ENCODE measurements around the gene CELF6.
"Not testable (repeated sequence)": the region's sequence is repeated elsewhere in the genome, so short reads cannot be mapped to it uniquely, and the experiment has no call there.

Gene CELF6

DNA sequence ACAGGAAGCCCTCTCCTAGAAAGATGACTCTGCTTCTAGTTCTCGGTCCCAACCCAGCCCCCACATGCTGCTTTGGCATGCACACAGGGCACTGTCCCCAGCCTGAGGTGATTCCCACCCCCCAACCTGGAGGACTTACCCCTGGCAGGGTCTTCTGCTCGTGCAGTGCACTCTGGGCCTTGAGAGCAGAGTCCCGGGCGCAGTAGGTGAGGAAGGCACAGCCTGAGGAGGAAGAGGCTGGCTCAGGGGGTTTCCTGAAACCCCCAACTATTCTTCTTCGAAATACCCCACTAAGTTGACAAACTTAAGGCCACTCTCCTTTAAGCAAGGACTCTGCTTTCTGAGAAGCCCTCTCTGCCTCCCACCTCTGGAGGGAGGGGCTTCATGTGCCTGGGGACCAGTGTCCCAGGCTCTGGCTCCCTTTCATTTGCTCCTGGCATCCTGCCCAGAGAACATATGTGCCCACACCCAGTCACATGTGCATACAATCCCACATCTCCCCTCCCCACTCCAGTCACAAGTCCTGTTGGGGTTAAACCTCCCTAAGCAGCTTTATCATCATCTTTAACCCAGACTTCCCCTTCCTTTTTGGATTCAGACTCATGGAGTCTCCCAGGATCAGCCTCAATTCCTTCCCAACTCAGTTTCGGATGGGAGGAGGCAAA lies 4.1 kb downstream of the CELF6 start:
- DNase-seq (ENCODE audit: low read depth): no peak

DNA sequence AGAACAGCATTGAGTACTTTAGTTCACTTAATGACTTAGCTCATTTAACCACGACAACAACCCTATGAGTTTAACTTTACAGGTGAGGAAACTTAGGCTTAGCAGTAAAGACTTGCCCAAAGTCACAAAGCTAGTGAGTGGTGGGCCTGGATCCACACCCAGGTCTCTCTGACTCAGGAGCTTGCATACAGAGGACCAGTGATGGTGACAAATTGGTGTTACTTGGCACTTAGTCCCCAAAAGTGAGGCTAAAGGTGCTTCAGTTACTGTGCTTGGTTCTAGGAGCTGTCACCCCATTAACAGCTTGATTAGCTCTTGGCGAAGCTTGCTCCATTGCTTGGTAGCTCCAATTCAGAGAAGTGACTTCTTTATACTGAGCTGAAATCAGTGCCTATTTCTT lies 6.1 kb downstream of the CELF6 start:
- no peak for DNase-seq (ENCODE audit: low read depth)

DNA sequence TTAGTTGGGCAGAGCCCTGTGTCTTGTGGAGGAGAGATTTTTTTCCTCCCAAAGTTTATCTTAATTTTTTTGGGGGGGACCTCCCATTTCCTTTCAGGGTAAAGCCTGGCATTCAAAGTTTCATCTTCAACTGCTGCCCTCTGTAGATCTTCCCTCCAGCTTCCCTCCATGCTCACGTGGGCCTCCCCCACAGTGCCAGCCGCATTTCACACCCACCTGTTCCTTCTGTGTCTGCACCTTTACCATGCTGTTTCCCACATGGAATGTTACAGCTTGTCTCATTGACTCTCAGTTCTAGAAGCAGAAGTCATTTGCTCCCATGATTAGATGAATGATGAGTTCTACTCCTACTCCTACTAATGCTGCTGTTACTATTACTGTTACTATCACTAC lies 6.5 kb downstream of the CELF6 start:
- no peak for DNase-seq (ENCODE audit: low read depth)

DNA sequence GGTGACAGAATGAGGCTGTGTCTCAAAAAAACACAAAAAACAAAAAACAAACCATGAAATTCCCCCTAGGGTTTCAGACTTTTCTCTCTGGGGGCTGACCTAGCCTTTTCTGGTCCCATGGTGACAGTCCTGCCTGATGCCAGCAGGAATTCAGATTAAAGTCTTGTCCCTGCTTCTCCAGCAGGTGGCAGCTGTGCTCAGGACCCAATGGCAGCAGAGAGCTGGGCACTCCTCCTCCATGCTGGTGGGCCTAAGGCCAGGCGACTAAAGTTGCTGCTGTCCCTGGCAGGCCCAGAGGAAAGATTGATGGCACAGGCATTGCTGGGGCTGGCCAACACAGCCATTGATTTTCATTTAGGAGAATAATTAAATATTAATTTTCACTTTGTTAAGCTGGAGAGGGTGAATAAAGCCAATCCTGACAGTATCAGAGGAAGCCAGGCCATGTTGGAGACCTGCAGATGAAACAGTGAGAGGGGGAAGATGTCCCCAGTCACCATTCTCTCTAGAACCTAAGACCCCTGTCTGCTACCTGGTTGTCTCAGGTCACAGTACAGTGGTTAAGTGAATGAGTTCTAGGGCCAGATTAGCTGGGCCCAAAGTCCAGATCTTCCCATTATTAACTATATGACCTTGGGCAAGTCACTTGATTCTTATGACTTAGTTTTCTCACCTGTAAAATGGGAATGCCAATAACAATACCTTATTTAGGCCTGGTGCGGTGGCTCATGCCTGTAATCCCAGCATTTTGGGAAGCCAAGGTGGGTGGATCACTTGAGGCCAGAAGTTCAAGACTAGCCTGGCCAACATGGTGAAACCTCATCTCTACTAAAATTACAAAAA lies 7.1 kb downstream of the CELF6 start:
- DNase-seq (ENCODE audit: low read depth): peak; percentile 36

DNA sequence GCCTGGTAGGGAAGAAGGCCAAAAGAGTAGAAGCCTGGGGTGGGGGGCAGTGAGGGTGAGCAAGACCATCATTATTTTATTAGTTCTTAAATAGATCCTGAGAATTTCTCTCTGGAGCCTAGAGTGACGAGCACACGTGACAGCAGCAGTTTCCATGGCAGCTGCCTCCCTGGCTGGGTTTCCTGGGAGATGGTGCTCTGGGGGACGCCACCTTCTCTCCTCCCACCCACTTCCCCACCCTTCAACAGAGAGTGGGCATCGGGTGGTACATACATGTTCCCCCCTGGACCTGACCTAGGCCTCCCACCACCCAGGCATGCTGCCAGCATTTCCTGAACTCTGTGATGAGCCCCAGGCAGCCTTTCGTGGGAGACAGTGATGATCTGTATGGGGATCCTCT lies 12.9 kb downstream of the CELF6 start:
- no peak for DNase-seq (ENCODE audit: low read depth)

DNA sequence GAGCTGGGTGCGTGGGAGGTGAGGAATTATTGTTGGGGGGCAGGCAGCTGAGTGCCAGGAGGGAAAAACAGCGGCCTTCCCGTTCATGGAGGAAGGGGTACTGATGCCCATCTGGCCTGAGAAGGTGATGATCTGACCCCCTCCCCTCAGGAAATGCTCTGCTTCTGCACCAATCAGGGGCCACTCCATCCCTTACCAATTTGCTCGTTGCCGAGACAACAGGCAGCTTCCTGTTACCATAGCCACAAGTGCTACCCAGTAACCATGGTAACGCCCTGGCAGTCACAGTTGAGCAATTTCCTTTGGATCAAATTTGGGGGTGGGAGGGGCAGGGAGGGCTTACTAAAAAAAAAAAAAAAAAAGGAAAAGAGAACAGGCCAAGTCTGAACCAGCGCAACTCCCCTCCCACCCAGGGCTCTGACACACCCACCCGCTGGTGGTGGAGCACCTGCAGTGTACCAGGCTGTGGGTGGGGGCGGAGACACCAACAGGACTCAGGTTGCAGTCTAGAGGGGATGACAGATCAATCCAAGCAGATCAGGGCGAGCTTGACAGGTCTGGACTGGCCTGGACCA lies 13.7 kb downstream of the CELF6 start:
- peak; percentile 6 for DNase-seq (ENCODE audit: low read depth)

DNA sequence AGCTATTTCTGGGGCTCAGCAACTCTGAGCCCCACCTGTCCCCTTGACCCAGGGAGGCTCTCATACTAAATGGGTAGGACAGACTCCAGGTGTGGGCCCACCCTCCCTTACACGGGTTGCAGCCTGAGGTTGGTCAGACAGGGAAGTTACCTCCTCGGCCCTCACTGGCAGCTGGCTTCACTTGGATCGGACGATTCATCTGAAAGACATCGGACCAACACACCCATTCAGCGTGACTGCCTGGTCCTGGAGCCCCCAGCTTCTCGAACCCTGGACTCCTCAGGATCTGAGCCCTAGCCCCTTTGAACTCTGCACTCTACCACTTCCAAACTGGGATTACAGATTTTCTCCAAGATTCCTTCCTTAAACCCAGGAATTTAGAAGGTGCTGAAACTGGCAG lies 15.4 kb downstream of the CELF6 start:
- DNase-seq (ENCODE audit: low read depth): no peak

DNA sequence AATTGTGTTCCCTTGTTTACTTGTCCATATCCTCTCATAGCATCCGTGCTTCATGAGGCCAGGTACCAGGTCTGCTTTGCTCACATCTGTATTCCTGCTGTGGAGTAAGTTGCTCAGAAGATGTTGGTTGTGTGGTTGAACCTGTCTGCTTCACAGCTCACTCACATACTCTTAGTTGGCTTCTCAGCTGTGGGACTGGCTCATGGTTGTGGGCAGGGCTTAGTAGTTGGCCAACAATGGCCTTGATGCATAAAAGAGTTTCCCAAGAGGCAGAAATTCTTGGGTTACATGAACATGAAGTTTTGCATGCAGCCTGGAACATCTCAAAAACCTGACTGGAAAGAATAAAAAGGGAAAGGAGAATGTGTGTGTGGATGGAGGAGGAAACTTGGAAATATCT lies 17.0 kb downstream of the CELF6 start:
- no peak for DNase-seq (ENCODE audit: low read depth)

DNA sequence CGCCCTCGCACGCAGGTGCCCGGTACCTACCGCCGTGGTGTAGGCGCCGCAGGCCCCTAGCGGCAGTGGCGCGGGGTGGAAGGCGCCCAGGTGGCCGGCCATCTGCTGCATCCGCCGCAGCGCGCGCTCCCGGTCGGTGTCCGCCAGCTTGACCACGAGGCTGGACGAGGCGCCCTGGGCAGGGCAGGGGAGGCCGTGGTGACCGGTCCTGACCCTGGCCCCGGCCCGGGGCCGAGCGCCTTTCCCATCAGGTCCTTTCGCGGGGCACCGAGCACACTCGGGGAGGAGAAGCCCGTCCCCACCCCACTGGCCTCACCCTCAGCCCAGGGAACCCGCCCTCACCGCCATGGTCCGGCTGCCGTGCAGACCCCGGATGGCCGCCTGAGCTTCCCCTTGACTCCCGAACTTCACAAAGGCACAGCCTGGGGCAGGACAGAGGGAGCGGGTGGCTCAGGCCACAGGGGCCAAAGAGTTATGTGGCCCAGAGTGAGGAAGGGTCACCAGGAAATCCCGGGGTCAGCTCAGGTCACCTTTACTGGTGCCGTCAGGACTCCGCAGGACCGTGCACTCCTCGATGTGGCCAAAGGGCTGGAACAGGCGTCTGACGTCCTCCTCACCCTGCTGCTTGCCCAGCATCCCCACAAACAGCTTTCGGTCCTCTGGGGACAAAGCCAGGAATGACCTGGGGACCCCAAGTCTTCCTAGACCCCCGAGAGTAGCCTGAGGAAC lies 30.2 kb downstream of the CELF6 start:
- DNase-seq (ENCODE audit: low read depth): no peak

DNA sequence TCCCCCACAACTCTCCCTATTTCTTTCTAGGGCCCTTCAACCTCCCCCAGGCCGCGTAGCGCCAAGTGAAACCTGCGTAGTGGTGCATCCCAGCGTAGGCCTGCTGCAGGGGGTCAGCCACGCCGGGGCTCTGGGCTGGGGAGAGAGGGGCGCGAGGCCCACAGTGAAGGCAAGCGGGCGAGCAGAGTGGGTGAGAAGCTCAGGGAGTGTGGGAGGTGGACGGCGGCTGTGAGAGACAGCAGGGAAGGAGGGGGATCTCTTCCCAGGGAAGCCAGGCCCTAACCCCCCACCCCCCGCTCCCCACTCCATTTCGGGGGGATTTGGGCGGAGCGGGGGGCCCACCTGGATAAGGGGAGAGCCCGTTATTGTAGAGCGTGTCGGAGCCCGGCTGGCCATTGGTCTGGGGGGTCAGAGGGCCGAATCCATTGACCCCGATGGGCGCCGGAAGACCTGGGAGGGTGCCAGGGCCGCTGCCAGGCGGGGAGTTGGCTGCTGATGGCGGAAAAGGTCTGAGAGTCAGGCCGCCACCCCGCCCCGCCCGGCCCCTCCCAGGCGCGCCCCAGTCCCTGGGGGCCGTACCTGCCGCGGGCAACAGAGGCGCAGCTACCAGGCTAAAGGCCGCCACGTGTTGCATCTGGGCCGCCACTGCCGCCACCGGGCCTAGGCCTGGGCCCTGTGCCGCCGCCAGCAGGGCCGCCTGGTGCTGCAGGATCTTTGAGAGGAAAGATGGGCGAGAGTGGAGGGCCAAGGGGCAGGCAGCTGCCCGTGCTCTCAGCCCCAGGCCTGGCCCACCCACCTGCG lies 31.0 kb downstream of the CELF6 start:
- no peak for DNase-seq (ENCODE audit: low read depth)

DNA sequence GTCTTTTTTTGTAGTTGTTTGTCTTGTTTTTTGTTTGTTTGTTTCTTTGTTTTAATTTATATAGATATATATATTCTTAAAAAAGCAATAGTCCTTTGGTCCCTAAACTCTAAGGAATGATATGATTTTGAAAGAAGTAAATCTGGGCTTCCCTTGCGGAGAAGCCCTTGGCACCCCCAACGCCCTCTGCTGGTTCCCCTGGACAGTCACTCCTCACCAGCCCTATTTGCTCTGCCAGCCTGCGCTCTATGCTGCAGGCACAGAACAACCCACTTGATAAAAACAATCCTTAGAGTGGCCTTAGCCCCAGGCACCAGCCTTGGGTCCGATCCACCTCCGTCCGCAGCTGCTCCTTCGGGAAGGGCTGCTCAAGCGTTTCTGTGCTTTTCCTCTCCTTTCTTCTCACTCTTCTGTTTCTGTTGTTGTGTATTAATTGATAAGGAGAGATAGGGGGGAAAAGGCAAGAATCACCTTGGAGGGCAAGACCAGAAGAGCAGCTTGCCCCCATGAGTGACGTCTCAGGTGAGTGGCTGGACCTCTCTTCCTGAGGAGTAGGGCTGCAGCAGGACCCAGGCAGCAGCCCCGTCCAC lies 33.9 kb downstream of the CELF6 start:
- DNase-seq (ENCODE audit: low read depth): peak; percentile 38

DNA sequence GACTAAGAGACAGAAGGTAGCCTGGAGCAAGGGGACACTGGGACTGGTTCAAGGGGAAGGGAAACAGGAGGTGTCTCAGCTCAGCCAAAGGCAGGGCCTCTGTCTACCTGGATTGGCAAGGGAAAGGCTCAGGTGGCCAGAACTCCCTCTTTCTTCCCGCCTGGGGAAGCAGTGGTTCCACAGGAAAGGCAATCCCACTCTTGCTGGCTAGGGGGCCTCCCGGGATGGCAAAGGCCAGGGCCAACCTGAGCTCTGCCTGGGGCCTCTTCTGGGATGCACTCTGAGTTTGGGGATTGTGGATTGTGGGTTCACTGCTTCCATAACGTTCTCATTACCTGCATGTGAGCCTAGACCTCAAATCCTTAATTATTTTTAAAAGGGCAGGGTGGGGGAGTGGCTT lies 34.6 kb downstream of the CELF6 start:
- no peak for DNase-seq (ENCODE audit: low read depth)

DNA sequence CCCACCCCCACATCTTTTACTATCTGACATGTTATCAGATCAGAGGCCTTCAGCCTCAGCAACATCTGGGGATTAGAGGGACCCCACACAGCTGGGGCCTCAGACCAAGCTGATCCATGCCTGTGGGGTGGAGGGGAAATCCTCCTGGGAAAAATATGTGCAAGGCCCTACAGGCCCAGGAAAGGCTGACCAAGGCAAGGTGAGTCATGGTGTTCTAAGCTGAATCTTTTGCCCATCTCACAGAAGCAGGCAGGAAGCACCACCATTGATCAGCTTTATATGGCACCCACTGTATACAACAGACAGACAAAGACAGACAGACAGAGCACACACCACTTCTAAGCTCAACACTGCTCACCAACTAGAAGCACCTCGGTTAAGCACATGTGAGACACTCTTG lies 35.2 kb downstream of the CELF6 start:
- no peak for DNase-seq (ENCODE audit: low read depth)

DNA sequence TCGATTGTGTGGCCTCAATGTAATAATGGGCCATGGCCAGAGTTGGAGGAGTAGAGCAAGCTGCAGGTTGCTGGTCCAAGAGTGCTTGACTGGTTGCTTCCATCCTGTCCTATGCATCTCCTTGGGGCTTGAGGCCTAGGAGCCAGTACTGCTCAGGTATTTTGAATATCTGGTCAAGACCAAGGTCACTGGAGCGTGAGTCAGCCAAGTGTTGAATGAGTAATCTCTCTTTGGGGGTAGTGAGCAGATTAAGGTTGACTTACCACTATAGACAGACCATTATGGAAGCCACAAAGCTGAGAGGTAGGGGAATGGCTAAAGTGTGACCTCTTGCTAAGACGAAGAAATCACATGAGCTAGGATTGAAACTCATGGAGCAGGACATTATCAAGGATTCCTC lies 38.2 kb downstream of the CELF6 start:
- no peak for DNase-seq (ENCODE audit: low read depth)

DNA sequence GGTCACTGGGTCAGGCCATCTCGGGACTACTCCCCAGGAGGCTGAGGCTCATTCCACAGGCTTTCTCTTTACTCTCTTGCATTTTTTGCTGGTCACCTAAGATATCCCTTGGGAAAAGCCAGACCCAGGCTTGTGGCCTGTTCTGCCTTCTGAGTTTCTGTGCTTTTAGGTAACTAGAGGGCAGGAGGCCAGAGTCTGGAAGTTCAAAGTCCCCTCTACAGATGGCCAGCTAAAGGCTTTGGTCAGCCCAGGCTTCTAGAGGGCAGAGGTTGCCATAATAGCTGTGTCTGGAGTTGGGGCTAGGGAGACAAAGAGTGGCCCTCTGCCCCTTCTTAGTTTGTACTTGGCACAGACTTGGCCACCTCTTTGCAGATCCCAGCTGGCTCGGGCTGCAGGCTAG lies 39.2 kb downstream of the CELF6 start:
- no peak for DNase-seq (ENCODE audit: low read depth)

DNA sequence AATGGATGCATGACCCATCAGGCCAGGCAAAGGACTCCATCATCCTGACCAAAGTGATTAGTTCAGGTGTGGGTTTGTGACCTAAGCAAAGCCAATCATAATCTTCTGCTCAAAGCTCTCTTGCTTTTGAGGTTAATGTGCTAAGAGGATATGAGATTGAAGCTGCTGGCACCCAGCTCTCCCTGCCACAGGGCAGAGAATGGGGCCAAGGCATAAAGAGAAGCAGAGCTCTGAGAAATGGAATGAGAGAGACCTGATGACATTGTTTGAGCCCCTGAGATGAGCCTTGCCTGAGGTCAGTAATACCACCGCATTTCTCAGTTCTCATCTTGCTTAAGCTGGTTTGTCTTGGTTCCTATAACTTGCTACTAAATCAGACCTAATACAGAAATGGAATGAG lies 41.2 kb downstream of the CELF6 start:
- DNase-seq (ENCODE audit: low read depth): no peak

DNA sequence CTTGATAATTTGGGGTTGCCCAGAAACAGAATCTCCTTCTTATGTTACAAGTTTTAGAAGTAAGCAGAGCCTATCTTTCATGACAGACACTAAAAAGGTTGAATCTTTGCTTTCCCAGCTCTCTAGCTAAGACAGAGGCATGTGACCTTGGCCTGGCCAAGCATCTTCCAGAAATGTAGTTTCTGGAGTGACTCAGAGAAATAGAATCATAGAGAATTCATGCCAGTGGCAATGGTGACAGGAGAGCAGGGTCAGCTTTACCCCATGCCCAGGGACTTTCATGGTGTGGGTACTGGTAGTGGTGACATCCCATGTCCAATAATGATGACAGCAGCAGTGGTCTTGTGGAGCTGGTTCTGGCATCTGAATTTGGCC lies 43.6 kb downstream of the CELF6 start:
- DNase-seq (ENCODE audit: low read depth): no peak

DNA sequence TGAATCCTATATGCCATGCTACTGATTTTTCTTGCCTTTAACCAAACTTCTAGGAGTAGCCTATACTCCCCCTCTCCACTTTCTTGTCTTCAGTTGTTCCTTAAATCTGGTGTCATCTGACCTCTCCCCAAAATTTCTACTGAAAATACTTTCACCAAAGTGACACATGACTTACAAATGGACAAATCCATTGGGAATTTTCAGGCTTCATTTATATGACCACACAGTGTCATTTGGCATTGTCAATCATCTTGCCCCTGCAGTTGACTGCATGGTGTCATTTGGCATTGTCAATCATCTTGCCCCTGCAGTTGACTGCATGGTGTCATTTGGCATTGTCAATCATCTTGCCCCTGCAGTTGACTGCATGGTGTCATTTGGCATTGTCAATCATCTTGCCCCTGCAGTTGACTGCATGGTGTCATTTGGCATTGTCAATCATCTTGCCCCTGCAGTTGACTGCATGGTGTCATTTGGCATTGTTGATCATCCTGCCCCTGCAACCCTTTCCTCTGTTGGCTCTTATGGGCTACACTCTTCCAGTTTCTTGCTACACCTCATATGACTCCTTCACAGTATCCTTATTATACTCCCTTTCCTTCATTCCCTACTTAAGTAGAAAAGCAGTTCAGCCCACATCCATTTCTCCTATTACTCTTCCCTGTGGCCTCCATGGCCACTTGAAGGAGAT lies 44.2 kb downstream of the CELF6 start:
- not testable (repeated sequence) for DNase-seq (ENCODE audit: low read depth)

DNA sequence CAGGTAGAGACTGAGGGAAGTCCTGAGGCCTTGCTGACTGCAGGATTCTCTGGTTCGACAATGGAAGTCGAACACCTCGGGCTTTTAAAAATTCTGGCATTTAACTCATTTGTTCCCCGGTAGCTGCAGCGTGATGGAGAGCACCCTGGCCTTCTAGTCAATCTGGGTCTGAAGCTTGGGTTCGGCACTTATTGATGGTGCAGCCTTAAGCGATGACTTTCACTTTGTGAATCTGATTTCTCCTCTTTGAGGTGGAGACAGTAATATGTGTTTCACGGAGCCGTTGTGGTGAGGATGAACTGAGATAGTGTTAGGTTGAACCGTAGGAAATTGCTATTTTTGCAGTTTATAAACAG lies 47.0 kb downstream of the CELF6 start:
- no peak for DNase-seq (ENCODE audit: low read depth)

DNA sequence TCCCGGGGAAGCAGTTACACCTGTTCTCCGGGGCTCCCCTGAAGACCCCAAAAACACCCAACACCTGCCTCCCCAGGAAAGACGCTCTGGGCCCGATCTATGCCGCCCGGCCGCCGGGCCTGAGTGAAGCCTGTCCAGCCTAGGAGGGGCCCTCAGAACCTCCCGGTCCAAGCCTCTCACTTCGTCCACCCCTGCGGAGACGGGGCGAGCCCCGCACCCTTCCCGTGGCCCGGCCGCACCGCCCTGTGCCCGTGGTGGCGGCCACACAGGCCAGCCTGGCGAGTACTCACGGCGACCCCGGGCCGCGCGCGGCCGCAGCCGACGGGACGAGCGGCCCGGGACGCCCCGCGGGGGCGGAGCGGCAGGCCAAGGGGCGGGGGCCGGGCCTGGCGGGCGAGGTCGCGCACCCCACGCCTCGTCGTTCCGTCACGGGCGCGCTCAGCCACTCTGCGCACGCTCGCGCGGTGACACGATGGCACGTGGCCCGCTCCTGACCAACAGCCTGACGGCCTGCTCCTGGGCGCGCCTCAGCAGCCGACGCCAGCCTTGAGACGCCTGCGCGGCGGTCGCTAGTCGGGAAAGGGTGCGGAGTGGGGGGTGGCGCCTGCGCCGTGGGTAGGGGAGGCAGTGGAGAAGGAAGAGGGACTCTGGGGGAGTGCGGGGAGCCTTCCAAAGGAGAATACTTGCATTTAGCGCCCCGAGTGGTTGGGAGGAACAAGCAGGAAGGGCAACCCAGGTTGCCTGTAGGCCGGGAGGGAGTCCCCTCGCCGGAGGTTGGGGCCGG lies 47.6 kb downstream of the CELF6 start, which contains the start of gene PARP6:
PARP6 (minus strand) TSS at position 342 of the 784 bp plus-strand sequence. CDS start 5,077 bp downstream, outside the sequence.
- peak; percentile 96 for DNase-seq (ENCODE audit: low read depth)

Data from activated T-cell treated with anti-CD3 and anti-CD28 coated beads for 1 hour (primary cell).